ENCODE measurements around the gene BTBD2. TPM values are rescaled to one million over a fixed set of nuclear protein-coding genes. Genes with fewer than 3 reads are reported as not detected.

Gene BTBD2
- total and polyA plus RNA-seq, 2 donors (not counting 1 experiment from before 2014, with no cell fraction given), result 75.2 to 85.6 TPM

DNA sequence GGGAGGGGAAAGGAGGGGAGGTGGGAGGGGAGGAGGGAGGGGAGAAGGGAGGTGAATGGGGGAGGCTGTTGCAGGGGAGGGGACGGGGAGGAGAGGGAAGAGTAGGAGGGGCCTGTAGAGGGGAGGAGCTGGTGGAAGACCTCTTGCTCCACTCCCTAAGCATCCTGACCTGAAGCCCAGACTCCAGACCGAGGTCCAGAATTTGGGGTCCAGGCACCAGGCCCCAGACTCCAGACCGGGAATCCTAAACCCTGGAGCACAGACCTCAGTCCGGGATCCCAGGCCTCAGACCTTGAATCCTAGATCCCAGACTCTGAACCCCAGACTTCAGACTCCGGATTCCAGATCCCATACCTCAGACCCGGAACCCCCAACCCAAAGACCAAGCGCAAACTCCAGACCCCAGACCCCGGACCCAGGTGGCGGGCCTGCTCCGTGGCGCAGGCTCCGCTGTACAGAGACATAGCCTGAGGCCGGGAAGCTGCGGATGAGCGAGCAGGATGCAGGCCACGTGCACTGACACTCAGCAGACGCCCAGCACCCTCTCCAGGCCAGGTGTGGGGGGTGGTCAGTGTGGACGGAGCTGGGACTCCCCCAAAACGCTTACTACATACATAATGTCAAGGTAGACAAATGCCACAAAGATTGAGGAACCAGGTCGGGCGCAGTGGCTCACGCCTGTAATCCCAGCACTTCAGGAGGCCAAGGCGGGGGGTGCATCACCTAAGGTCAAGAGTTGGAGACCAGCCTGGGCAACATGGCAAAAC lies 710 bp upstream of the BTBD2 start:
- intact Hi-C loops (cut with micrococcal nuclease), result loop anchor here (10.0 kb wide), 1 partner anchor 141 kb away; no protein-coding TSS in a partner anchor
- ATAC-seq (ENCODE audit: low read depth) (peak; percentile 72), DNase-seq (peak; percentile 67)
- POLR2A ChIA-PET, result interaction anchor here (0.6 to 1.2 kb wide), 5 partner anchors 21 to 369 kb away, joined by 3 to 7 read pairs (median 4); partner anchors contain the start of gene MOB3A
- Histone ChIP-seq H2AFZ (ENCODE audit: insufficient read depth, low read depth, low read length, poor library complexity, severe bottlenecking) (no peak overlapping the region), H3K4me2 (replicated peaks; ENCODE audit: low read depth, low read length, poor library complexity, severe bottlenecking) (peak overlapping the region; percentile 53), H3K27ac (ENCODE audit: low read length in 2 of 2) (peak overlapping the region in 1 of 2 donors; percentile 7), H3K36me3 (replicated peaks in 1 of 2; ENCODE audit: control extremely low read depth in 1 of 2, control insufficient read depth in 1 of 2, extremely low read depth in 1 of 2, insufficient read depth in 2 of 2, low read length in 1 of 2) (no peaks in the 10 kb centered on the region), H3K9ac (ENCODE audit: low read length) (peak overlapping the region; percentile 23), H3K79me2 (ENCODE audit: control insufficient read depth, insufficient read depth, low read length) (peaks cover 47% of the 10 kb centered on the region), H3K9me3 (ENCODE audit: control extremely low read depth in 1 of 3, control insufficient read depth in 2 of 3, insufficient read depth in 1 of 3, low read length in 2 of 3) (no peaks in the 10 kb centered on the region), H3K4me1 (ENCODE audit: control insufficient read depth in 2 of 2, insufficient read depth in 2 of 2, low read length in 2 of 2) (peaks cover 15 to 24% of the 10 kb centered on the region in 2 donors), H3K4me3 (ENCODE audit: control extremely low read depth in 1 of 5, extremely low read depth in 1 of 5, insufficient read depth in 1 of 5, low read depth in 2 of 5, low read length in 4 of 5) (peak overlapping the region in 3 of 5 experiments; percentile 28 to 44 (median 39)), H4K20me1 (ENCODE audit: control insufficient read depth, insufficient read depth, low read length, poor library complexity, severe bottlenecking) (peaks cover 26% of the 10 kb centered on the region), H3K27me3 (replicated peaks in 1 of 4; ENCODE audit: control extremely low read depth in 1 of 4, control insufficient read depth in 3 of 4, insufficient read depth in 4 of 4, low read length in 3 of 4) (no peaks in the 10 kb centered on the region)
- H3K4me1 Mint-ChIP-seq, result peaks cover 25% of the 10 kb centered on the region
- no peaks in the 10 kb centered on the region for H3K27me3 Mint-ChIP-seq
- CTCF ChIA-PET, result interaction anchor here (1.1 kb wide), 1 partner anchor 36 kb away, joined by 4 read pairs; no protein-coding TSS in a partner anchor
- peak overlapping the region; percentile 41 for H3K27ac Mint-ChIP-seq
- WGBS (ENCODE audit: insufficient coverage), result 71% methylated on average over 12 of the region's 23 CpGs
- TF ChIP-seq, protein P1, sequence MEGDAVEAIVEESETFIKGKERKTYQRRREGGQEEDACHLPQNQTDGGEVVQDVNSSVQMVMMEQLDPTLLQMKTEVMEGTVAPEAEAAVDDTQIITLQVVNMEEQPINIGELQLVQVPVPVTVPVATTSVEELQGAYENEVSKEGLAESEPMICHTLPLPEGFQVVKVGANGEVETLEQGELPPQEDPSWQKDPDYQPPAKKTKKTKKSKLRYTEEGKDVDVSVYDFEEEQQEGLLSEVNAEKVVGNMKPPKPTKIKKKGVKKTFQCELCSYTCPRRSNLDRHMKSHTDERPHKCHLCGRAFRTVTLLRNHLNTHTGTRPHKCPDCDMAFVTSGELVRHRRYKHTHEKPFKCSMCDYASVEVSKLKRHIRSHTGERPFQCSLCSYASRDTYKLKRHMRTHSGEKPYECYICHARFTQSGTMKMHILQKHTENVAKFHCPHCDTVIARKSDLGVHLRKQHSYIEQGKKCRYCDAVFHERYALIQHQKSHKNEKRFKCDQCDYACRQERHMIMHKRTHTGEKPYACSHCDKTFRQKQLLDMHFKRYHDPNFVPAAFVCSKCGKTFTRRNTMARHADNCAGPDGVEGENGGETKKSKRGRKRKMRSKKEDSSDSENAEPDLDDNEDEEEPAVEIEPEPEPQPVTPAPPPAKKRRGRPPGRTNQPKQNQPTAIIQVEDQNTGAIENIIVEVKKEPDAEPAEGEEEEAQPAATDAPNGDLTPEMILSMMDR (IDR thresholded peaks at IDR 0.05), result no peak
- TF ChIP-seq EZH2 (IDR thresholded peaks at IDR 0.05; ENCODE audit: borderline replicate concordance, insufficient read depth, low read depth, low read length, poor library complexity, severe bottlenecking), result no peak
- peak overlapping the region; percentile 47 for H3K4me3 Mint-ChIP-seq
- H3K9me3 Mint-ChIP-seq (ENCODE audit: insufficient read depth), result no peaks in the 10 kb centered on the region

Data from B cell (primary cell).